Measurements from ENCODE around the gene MACROD2.

DNA sequence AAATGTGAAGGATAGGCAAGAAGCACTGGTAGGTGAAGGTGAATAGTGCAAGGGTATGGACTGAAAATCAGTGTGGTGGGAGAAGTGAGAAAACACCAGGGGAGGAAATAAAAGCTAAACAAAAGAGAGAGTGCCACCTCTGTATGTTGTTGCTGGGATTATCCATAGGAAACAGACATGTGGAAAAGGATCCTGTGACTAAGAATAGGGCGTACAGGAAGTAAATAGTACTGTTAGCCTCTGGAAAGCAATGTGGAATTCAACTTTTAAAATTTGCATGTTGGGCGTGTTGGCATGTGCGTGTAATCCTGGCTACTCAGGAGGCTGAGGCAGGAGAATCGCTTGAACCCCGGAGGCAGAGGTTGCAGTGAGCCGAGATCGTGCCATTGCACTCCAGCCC lies 1916.3 kb downstream of the MACROD2 start:
- TF ChIP-seq, protein P1, sequence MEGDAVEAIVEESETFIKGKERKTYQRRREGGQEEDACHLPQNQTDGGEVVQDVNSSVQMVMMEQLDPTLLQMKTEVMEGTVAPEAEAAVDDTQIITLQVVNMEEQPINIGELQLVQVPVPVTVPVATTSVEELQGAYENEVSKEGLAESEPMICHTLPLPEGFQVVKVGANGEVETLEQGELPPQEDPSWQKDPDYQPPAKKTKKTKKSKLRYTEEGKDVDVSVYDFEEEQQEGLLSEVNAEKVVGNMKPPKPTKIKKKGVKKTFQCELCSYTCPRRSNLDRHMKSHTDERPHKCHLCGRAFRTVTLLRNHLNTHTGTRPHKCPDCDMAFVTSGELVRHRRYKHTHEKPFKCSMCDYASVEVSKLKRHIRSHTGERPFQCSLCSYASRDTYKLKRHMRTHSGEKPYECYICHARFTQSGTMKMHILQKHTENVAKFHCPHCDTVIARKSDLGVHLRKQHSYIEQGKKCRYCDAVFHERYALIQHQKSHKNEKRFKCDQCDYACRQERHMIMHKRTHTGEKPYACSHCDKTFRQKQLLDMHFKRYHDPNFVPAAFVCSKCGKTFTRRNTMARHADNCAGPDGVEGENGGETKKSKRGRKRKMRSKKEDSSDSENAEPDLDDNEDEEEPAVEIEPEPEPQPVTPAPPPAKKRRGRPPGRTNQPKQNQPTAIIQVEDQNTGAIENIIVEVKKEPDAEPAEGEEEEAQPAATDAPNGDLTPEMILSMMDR (conservative IDR thresholded peaks at IDR 0.05; ENCODE audit: low read depth in 2 of 2): no peak
- TF ChIP-seq EZH2 (IDR thresholded peaks at IDR 0.05; ENCODE audit: low read depth, unreplicated experiment): no peak
- no peak for TF ChIP-seq REST (IDR thresholded peaks at IDR 0.05; ENCODE audit: unreplicated experiment)
- TF ChIP-seq EZH2phosphoT487 (IDR thresholded peaks at IDR 0.05; ENCODE audit: unreplicated experiment): no peak
- no peak for TF ChIP-seq POLR2AphosphoS5 (IDR thresholded peaks at IDR 0.05; ENCODE audit: low read depth)
- TF ChIP-seq CREB1 (CRISPR knock-in tag; IDR thresholded peaks at IDR 0.05; ENCODE audit: low read depth): no peak
- TF ChIP-seq JUNB (IDR thresholded peaks at IDR 0.05; ENCODE audit: unreplicated experiment): no peak
- TF ChIP-seq ZNF331 (CRISPR knock-in tag; IDR thresholded peaks at IDR 0.05; ENCODE audit: low read depth): no peak
- TF ChIP-seq ETS1 (IDR thresholded peaks at IDR 0.05): no peak
- TF ChIP-seq NANOG (IDR thresholded peaks at IDR 0.05; ENCODE audit: borderline replicate concordance): no peak
- TF ChIP-seq STAT1 (IDR thresholded peaks at IDR 0.05; ENCODE audit: unreplicated experiment): no peak

Data from GM23338 (cell line).